ENCODE measurements around the gene POLR1C.
"Not testable (repeated sequence)": the region's sequence is repeated elsewhere in the genome, so short reads cannot be mapped to it uniquely, and the experiment has no call there.

The POLR1C gene

GRCh38 chr6:43497129-43497396 lies 19.8 kb upstream of the POLR1C start:
- Histone ChIP-seq H3K9me3 (replicated peaks; ENCODE audit: insufficient read depth, low read length) (no peaks in the 10 kb centered on the region), H4K20me1 (ENCODE audit: insufficient read depth, low read length) (no peaks in the 10 kb centered on the region), H2AFZ (ENCODE audit: low read length) (no peak overlapping the region), H3K4me1 (ENCODE audit: low read length) (no peaks in the 10 kb centered on the region), H3K9ac (ENCODE audit: low read length) (no peak overlapping the region), H3K79me2 (ENCODE audit: low read length) (peaks cover 4% of the 10 kb centered on the region; the same call in 1 of the 2 replicates), H3K9me2 (replicated peaks; ENCODE audit: insufficient read depth, low read length) (no peaks in the 10 kb centered on the region), H3K36me3 (replicated peaks; ENCODE audit: insufficient read depth, low read length) (0 out of 2 replicates have a peak, but pooled peaks cover 3% of the 10 kb centered on the region), H3K27ac (ENCODE audit: low read length) (no peak overlapping the region), H3F3A (ENCODE audit: insufficient read depth, low read length) (no peaks in the 10 kb centered on the region), H3K27me3 (replicated peaks; ENCODE audit: insufficient read depth, low read length) (no peaks in the 10 kb centered on the region), H3K4me2 (ENCODE audit: low read depth, low read length) (no peak overlapping the region), H3K4me3 (ENCODE audit: low read length) (no peak overlapping the region)
- TF ChIP-seq EZH2 (optimal IDR thresholded peaks at IDR 0.05; ENCODE audit: low read depth, low read length) (no peak), CTCF (IDR thresholded peaks at IDR 0.05; ENCODE audit: low read length) (no peak), EZH2phosphoT487 (IDR thresholded peaks at IDR 0.05; ENCODE audit: low read length) (no peak)
- no peak for DNase-seq

GRCh38 chr6:43497689-43498088 lies 19.2 kb upstream of the POLR1C start:
- H3K36me3 ChIP-seq (replicated peaks; ENCODE audit: insufficient read depth, low read length), result 0 out of 2 replicates have a peak, but pooled peaks cover 3% of the 10 kb centered on the region
- no peak overlapping the region for H3K27ac ChIP-seq (ENCODE audit: low read length)
- no peak overlapping the region for H3K9ac ChIP-seq (ENCODE audit: low read length)
- H3K4me1 ChIP-seq (ENCODE audit: low read length), result no peaks in the 10 kb centered on the region
- no peak overlapping the region for H2AFZ ChIP-seq (ENCODE audit: low read length)
- no peaks in the 10 kb centered on the region for H3K79me2 ChIP-seq (ENCODE audit: low read length)
- H3K9me3 ChIP-seq (replicated peaks; ENCODE audit: insufficient read depth, low read length), result no peaks in the 10 kb centered on the region
- no peak for DNase-seq
- H3F3A ChIP-seq (ENCODE audit: insufficient read depth, low read length), result no peaks in the 10 kb centered on the region
- H3K4me2 ChIP-seq (ENCODE audit: low read depth, low read length), result no peak overlapping the region
- TF ChIP-seq EZH2 (optimal IDR thresholded peaks at IDR 0.05; ENCODE audit: low read depth, low read length), result no peak
- TF ChIP-seq CTCF (IDR thresholded peaks at IDR 0.05; ENCODE audit: low read length), result no peak
- no peak for TF ChIP-seq EZH2phosphoT487 (IDR thresholded peaks at IDR 0.05; ENCODE audit: low read length)
- no peaks in the 10 kb centered on the region for H3K9me2 ChIP-seq (replicated peaks; ENCODE audit: insufficient read depth, low read length)
- no peak overlapping the region for H3K4me3 ChIP-seq (ENCODE audit: low read length)
- no peaks in the 10 kb centered on the region for H4K20me1 ChIP-seq (ENCODE audit: insufficient read depth, low read length)
- H3K27me3 ChIP-seq (replicated peaks; ENCODE audit: insufficient read depth, low read length), result no peaks in the 10 kb centered on the region

- H3K79me2 ChIP-seq (ENCODE audit: low read length); H3K36me3 ChIP-seq (replicated peaks; ENCODE audit: insufficient read depth, low read length); H3K27ac ChIP-seq (ENCODE audit: low read length): not testable (repeated sequence)
Measured at GRCh38 chr6:43498291-43498690, 18.6 kb upstream of the POLR1C start.

GRCh38 chr6:43499028-43499815 lies 17.7 kb upstream of the POLR1C start:
- 0 out of 2 replicates have a peak, but pooled peaks cover 3% of the 10 kb centered on the region for H3K36me3 ChIP-seq (replicated peaks; ENCODE audit: insufficient read depth, low read length)

More at GRCh38 chr6:43498291-43498690, 18.6 kb upstream of the POLR1C start:
- H3F3A ChIP-seq (ENCODE audit: insufficient read depth, low read length); H3K4me1 ChIP-seq (ENCODE audit: low read length); H3K9me3 ChIP-seq (replicated peaks; ENCODE audit: insufficient read depth, low read length); H2AFZ ChIP-seq (ENCODE audit: low read length); DNase-seq; H4K20me1 ChIP-seq (ENCODE audit: insufficient read depth, low read length); H3K27me3 ChIP-seq (replicated peaks; ENCODE audit: insufficient read depth, low read length); H3K9me2 ChIP-seq (replicated peaks; ENCODE audit: insufficient read depth, low read length); H3K9ac ChIP-seq (ENCODE audit: low read length); H3K4me3 ChIP-seq (ENCODE audit: low read length); H3K4me2 ChIP-seq (ENCODE audit: low read depth, low read length): not testable (repeated sequence)

More at GRCh38 chr6:43499028-43499815, 17.7 kb upstream of the POLR1C start:
- Histone ChIP-seq H3K4me1 (ENCODE audit: low read length) (no peaks in the 10 kb centered on the region), H3K9me3 (replicated peaks; ENCODE audit: insufficient read depth, low read length) (no peaks in the 10 kb centered on the region), H4K20me1 (ENCODE audit: insufficient read depth, low read length) (no peaks in the 10 kb centered on the region), H3K79me2 (ENCODE audit: low read length) (no peaks in the 10 kb centered on the region), H3K27me3 (replicated peaks; ENCODE audit: insufficient read depth, low read length) (no peaks in the 10 kb centered on the region), H2AFZ (ENCODE audit: low read length) (no peak overlapping the region), H3K9me2 (replicated peaks; ENCODE audit: insufficient read depth, low read length) (no peaks in the 10 kb centered on the region), H3F3A (ENCODE audit: insufficient read depth, low read length) (no peaks in the 10 kb centered on the region), H3K4me2 (ENCODE audit: low read depth, low read length) (no peak overlapping the region), H3K27ac (ENCODE audit: low read length) (no peak overlapping the region), H3K9ac (ENCODE audit: low read length) (no peak overlapping the region), H3K4me3 (ENCODE audit: low read length) (no peak overlapping the region)
- no peak for TF ChIP-seq CTCF (IDR thresholded peaks at IDR 0.05; ENCODE audit: low read length)
- TF ChIP-seq EZH2phosphoT487 (IDR thresholded peaks at IDR 0.05; ENCODE audit: low read length), result no peak
- no peak for TF ChIP-seq EZH2 (optimal IDR thresholded peaks at IDR 0.05; ENCODE audit: low read depth, low read length)
- no peak for DNase-seq
